ENCODE data around the gene MPZL2. TPM values are rescaled to one million over a fixed set of nuclear protein-coding genes. Genes with fewer than 3 reads are reported as not detected.

The MPZL2 gene
- total and polyA plus RNA-seq, 10 of the 15 experiments (the other 5 are each of a cell fraction or from before 2014, with no cell fraction given): 0.81 to 4.8 (median 3.1) TPM

DNA sequence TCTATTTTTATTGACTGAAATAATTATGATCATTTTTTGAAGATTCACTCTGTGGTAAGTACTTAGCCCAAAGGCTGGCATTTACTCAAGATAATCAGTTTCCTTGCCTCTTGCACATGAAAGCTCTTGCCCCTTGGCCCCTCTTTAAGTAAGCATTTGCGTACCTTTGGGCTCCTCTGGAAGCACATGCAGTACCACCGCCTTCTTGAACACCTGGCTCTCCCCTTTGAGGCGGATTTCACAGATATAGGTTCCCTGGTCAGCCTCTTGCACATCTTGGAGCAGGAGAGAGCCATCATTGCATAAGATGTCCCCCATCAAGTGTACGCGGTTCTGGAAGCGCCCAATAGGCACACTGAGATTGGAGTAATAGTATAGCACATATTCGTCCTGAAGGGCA, 53.8 kb downstream of the MPZL2 start:
- in situ Hi-C loops (cut with MboI): no loop called here
- SMC1A ChIA-PET (ENCODE audit: uncharacterized antibody, unreplicated experiment): interaction anchor here (1.1 to 3.4 kb wide), 3 partner anchors 8 to 483 kb away, joined by 3 to 11 read pairs (median 9); no protein-coding TSS in a partner anchor
- Histone ChIP-seq H3K4me3 (no peak overlapping the region), H3K4me2 (ENCODE audit: control insufficient read depth, insufficient read depth) (no peak overlapping the region), H3K9me3 (replicated peaks; ENCODE audit: control insufficient read depth, insufficient read depth, low read length) (no peaks in the 10 kb centered on the region; the same call in 2 of the 3 replicates), H2AFZ (ENCODE audit: control insufficient read depth, low read depth, low read length) (no peak overlapping the region), H3K79me2 (ENCODE audit: control insufficient read depth, insufficient read depth, low read length) (no peaks in the 10 kb centered on the region), H3K4me1 (ENCODE audit: control insufficient read depth, insufficient read depth, low read length) (peaks cover 22% of the 10 kb centered on the region), H3K36me3 (ENCODE audit: control insufficient read depth in 2 of 2, insufficient read depth in 2 of 2, low read length in 1 of 2) (no peaks in the 10 kb centered on the region), H4K20me1 (ENCODE audit: control insufficient read depth, insufficient read depth) (no peaks in the 10 kb centered on the region), H3K9ac (ENCODE audit: control insufficient read depth, insufficient read depth, low read length) (no peak overlapping the region), H3K27ac (ENCODE audit: control insufficient read depth, insufficient read depth) (no peak overlapping the region), H3K27me3 (replicated peaks in 1 of 2; ENCODE audit: control insufficient read depth in 2 of 2, insufficient read depth in 2 of 2, low read length in 1 of 2) (no peaks in the 10 kb centered on the region)
- POLR2A ChIA-PET: interaction anchor here (1.7 kb wide), 1 partner anchor 42 kb away, joined by 4 read pairs; the partner anchor contains the start of gene MPZL3
- no peak for ATAC-seq
- 78% methylated on average over 7 of the region's 7 CpGs for WGBS (ENCODE audit: insufficient coverage, insufficient replicate concordance, low lambda C conversion rate, missing lambda C conversion rate)
- RAD21 ChIA-PET (ENCODE audit: unreplicated experiment): interaction anchor here (1.1 kb wide), 1 partner anchor 39 kb away, joined by 3 read pairs; no protein-coding TSS in a partner anchor
- TF ChIP-seq SUZ12 (IDR thresholded peaks at IDR 0.05; ENCODE audit: unreplicated experiment) (no peak), ZBED1 (IDR thresholded peaks at IDR 0.05; ENCODE audit: borderline replicate concordance) (no peak), HCFC1 (IDR thresholded peaks at IDR 0.05; ENCODE audit: low read length) (no peak), SMAD1 (IDR thresholded peaks at IDR 0.05; ENCODE audit: low read depth, partially characterized antibody) (no peak), FOXM1 (IDR thresholded peaks at IDR 0.05; ENCODE audit: low read depth, low read length) (no peak), SPI1 (IDR thresholded peaks at IDR 0.05; ENCODE audit: borderline replicate concordance, insufficient read depth, low read depth, low read length) (no peak), SP1 (IDR thresholded peaks at IDR 0.05; ENCODE audit: low read depth, low read length) (no peak), YY1 (IDR thresholded peaks at IDR 0.05; ENCODE audit: low read depth, low read length) (no peak), PAX5 (IDR thresholded peaks at IDR 0.05; ENCODE audit: borderline replicate concordance, low read depth, low read length) (no peak), PAX8 (IDR thresholded peaks at IDR 0.05) (no peak), IKZF2 (IDR thresholded peaks at IDR 0.05) (no peak), ZNF622 (IDR thresholded peaks at IDR 0.05) (no peak), ASH2L (IDR thresholded peaks at IDR 0.05; ENCODE audit: borderline replicate concordance, low read depth) (no peak), CREB1 (IDR thresholded peaks at IDR 0.05; ENCODE audit: low read depth) (no peak), CEBPB (IDR thresholded peaks at IDR 0.05; ENCODE audit: borderline replicate concordance in 1 of 2, low read depth in 2 of 2, low read length in 2 of 2) (no peak)
- TF ChIP-seq, protein P1, sequence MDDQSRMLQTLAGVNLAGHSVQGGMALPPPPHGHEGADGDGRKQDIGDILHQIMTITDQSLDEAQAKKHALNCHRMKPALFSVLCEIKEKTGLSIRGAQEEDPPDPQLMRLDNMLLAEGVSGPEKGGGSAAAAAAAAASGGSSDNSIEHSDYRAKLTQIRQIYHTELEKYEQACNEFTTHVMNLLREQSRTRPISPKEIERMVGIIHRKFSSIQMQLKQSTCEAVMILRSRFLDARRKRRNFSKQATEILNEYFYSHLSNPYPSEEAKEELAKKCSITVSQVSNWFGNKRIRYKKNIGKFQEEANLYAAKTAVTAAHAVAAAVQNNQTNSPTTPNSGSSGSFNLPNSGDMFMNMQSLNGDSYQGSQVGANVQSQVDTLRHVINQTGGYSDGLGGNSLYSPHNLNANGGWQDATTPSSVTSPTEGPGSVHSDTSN (IDR thresholded peaks at IDR 0.05; ENCODE audit: insufficient replicate concordance, low read depth, low read length): no peak
- TF ChIP-seq, protein P2, sequence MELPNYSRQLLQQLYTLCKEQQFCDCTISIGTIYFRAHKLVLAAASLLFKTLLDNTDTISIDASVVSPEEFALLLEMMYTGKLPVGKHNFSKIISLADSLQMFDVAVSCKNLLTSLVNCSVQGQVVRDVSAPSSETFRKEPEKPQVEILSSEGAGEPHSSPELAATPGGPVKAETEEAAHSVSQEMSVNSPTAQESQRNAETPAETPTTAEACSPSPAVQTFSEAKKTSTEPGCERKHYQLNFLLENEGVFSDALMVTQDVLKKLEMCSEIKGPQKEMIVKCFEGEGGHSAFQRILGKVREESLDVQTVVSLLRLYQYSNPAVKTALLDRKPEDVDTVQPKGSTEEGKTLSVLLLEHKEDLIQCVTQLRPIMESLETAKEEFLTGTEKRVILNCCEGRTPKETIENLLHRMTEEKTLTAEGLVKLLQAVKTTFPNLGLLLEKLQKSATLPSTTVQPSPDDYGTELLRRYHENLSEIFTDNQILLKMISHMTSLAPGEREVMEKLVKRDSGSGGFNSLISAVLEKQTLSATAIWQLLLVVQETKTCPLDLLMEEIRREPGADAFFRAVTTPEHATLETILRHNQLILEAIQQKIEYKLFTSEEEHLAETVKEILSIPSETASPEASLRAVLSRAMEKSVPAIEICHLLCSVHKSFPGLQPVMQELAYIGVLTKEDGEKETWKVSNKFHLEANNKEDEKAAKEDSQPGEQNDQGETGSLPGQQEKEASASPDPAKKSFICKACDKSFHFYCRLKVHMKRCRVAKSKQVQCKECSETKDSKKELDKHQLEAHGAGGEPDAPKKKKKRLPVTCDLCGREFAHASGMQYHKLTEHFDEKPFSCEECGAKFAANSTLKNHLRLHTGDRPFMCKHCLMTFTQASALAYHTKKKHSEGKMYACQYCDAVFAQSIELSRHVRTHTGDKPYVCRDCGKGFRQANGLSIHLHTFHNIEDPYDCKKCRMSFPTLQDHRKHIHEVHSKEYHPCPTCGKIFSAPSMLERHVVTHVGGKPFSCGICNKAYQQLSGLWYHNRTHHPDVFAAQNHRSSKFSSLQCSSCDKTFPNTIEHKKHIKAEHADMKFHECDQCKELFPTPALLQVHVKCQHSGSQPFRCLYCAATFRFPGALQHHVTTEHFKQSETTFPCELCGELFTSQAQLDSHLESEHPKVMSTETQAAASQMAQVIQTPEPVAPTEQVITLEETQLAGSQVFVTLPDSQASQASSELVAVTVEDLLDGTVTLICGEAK (IDR thresholded peaks at IDR 0.05; ENCODE audit: borderline replicate concordance): no peak
- TF ChIP-seq, protein P3, sequence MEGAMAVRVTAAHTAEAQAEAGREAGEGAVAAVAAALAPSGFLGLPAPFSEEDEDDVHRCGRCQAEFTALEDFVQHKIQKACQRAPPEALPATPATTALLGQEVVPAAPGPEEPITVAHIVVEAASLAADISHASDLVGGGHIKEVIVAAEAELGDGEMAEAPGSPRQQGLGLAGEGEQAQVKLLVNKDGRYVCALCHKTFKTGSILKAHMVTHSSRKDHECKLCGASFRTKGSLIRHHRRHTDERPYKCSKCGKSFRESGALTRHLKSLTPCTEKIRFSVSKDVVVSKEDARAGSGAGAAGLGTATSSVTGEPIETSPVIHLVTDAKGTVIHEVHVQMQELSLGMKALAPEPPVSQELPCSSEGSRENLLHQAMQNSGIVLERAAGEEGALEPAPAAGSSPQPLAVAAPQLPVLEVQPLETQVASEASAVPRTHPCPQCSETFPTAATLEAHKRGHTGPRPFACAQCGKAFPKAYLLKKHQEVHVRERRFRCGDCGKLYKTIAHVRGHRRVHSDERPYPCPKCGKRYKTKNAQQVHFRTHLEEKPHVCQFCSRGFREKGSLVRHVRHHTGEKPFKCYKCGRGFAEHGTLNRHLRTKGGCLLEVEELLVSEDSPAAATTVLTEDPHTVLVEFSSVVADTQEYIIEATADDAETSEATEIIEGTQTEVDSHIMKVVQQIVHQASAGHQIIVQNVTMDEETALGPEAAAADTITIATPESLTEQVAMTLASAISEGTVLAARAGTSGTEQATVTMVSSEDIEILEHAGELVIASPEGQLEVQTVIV (IDR thresholded peaks at IDR 0.05; ENCODE audit: borderline replicate concordance, partially characterized antibody): no peak
- DNase-seq (ENCODE audit: low read depth, low spot score): no peak
- no TSS peak for BruUV-seq (replicated peaks)
- CTCF ChIA-PET: interaction anchor here (1.3 to 4.8 kb wide), 3 partner anchors 9 to 67 kb away, joined by 4 to 28 read pairs (median 7); partner anchors contain the start of gene JAML
- no peak for FAIRE-seq
- intact Hi-C loops (cut with micrococcal nuclease; ENCODE audit: unreplicated experiment): no loop called here

All from GM12878 (cell line).